GM23338 (cell line): Measurements from ENCODE around the gene BTBD16.

Experiments
- CREB1 ChIP-seq: fragments of 250-450 bp; sonication (Bioruptor Pico); IDR thresholded peaks from 2 replicates; pipeline ENCODE4 v1.5.0; 2020; ENCODE audit warnings: low read depth, mild to moderate bottlenecking, moderate library complexity
- CTCF ChIP-seq, 2 experiments: fragments of 200-600 bp in 1 of 2; sonication (generic) in 1 of 2; conservative IDR thresholded peaks; 2 replicates each; pipeline versions ENCODE4 v1.5.1 to v1.6.1; 2016 to 2017; ENCODE audit warnings: antibody characterized with exemption in 2 of 2, low read depth in 2 of 2, mild to moderate bottlenecking in 2 of 2, moderate library complexity in 1 of 2
- ETS1 ChIP-seq: IDR thresholded peaks from 2 replicates; pipeline ENCODE4 v1.6.1; 2016; ENCODE audit warnings: antibody characterized with exemption
- EZH2 ChIP-seq: fragments of 200-600 bp; sonication (generic); IDR thresholded peaks from one replicate; pipeline ENCODE4 v1.8.0; 2017; ENCODE audit warnings: antibody characterized with exemption, mild to moderate bottlenecking, low read depth; ENCODE audit not compliant: unreplicated experiment
- EZH2phosphoT487 ChIP-seq: fragments of 200-600 bp; sonication (generic); IDR thresholded peaks from one replicate; pipeline ENCODE4 v1.8.1; 2018; ENCODE audit warnings: antibody characterized with exemption; ENCODE audit not compliant: unreplicated experiment
- JUNB ChIP-seq: IDR thresholded peaks from one replicate; pipeline ENCODE4 v1.6.1; 2016; ENCODE audit warnings: antibody characterized with exemption; ENCODE audit not compliant: unreplicated experiment
- POLR2AphosphoS5 ChIP-seq: IDR thresholded peaks from 2 replicates; pipeline ENCODE4 v1.6.1; 2016; ENCODE audit warnings: antibody characterized with exemption, low read depth
- REST ChIP-seq: IDR thresholded peaks from one replicate; pipeline ENCODE4 v1.6.1; 2018; ENCODE audit warnings: antibody characterized with exemption; ENCODE audit not compliant: unreplicated experiment

GRCh38 chr10:122279725-122280141 is 8.6 kb downstream of the BTBD16 start:
- TF ChIP-seq CTCF (conservative IDR thresholded peaks at IDR 0.05; ENCODE audit: low read depth in 2 of 2) (peak; percentile 85 to 93), JUNB (no peak), EZH2 (no peak), CREB1 (CRISPR knock-in tag) (no peak), POLR2AphosphoS5 (no peak), REST (no peak), ETS1 (no peak), EZH2phosphoT487 (no peak)
